HG03025 (cell line): Measurements from ENCODE around the gene CXXC4.

Experiments used
- ATAC-seq: cut with Tn5 transposase; IDR thresholded peaks from one replicate; pipeline ENCODE4 v1.9.1; 2021; ENCODE audit warnings: mild to moderate bottlenecking, moderate library complexity; ENCODE audit not compliant: unreplicated experiment, low FRiP score

CXXC4 gene

DNA sequence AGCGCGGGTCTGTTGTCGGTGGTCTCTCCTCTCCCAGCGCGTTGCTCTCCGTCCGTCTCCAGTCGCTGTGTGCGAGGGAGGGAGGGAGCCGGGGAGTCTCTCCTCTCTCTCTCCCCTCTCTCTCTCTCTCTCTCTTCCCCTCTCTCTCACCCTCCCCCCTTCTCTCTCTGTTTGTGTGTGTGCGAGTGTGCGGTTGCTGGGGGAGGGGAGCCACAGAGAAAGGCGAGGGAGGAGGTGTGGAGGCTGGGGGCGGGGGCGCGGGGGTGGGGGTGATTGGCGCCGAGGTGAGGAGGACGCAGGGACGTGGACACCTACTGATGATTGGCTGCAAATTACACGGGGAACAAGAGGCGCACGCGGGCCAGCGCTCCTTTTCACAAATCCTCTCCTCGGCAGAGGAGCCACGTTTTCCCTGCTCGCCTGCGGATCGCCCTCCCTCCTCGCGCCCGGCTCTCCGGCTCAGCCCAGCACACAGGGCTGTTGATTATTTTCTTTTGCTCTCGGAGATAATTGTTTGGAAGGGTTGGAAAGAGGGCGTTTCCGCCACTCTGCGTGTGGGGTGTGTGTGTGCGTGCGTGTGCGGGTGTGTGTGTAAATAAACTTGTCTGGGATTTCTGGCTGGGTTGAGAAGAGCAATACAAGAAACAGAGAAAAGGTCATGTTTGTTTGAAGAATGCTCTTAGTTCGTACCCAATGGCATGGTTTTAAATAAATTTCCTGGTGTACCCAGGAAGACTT is at the start of gene CXXC4:
Gene CXXC4, minus strand, starts transcription at position 73 of the 738 bp plus-strand sequence. CDS start 3,092 bp downstream, outside the sequence.
- ATAC-seq: no peak

DNA sequence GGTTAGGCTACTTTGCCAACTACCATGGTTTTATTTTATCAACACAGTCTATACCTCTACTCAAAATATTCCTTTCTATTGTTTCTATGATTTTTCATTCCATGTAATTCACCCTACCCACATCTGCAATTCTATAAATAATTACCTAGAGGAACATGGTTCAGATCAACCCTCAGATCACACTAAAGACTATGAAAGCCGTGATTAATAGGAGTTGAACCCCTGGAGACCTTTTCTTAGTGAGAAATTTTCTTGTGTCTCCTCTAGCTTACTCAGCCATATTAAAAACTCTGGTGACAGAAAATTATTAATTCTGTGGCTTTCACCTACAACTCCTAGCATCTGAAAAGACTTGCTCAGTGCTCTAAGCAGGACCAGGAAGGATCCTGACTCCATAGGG is 38.5 kb upstream of the CXXC4 start:
- no peak for ATAC-seq

DNA sequence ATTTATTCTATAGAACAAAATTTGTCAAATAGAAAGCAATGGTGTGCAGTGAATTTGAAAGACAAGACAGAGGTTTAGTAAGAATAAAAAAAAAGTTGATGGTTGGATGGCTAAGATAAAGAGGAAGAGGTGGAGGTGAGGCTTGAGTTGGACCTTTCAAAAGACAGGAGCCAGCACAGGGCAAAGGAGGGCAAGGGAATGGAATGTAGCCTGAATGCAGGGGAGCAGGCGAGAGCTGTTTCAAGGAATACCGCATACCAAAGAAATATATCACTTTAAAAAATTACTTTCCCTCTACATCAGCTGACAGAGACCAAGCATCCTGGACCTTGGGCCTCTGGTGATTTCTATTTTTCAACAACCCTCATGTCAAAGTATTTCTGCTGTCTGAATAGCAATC is 38.0 kb upstream of the CXXC4 start:
- ATAC-seq: no peak

DNA sequence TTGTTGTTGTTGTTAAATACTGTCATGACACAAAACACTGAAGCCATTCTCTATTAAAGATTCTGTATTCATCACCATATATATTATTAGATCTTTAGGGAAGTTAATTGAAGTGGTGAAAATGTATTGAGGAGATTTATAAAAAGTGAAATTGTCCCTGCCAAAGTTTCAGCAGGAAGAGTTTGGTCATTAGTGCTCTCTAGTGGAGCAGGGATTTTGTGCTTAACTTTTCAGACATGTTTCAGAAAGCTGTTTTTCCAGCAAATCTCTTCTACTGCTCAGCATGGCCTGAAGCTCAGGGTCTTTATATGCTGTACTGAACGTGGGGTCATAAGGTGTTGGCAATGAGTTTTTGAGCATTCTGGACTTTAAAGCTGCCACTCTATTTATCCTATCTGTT is 36.7 kb upstream of the CXXC4 start:
- ATAC-seq: no peak

DNA sequence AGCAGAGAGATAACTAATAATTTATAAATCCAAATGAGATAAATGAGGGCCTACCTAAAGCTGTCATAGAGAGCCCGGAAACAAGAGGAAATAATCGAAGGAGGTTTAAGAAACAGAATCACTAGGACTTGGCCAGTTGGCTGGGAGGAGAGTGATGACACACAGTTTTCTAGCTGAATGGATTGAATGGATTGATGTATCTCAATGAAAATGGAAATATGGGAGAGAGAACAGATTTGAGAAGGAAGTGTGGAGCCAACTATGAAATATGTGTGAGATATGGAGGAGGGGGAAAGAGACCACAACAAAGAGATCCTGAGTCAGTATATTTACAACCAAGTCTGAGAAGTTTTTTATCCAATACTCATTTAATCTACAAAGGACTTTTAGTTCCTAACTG is 35.7 kb upstream of the CXXC4 start:
- no peak for ATAC-seq

DNA sequence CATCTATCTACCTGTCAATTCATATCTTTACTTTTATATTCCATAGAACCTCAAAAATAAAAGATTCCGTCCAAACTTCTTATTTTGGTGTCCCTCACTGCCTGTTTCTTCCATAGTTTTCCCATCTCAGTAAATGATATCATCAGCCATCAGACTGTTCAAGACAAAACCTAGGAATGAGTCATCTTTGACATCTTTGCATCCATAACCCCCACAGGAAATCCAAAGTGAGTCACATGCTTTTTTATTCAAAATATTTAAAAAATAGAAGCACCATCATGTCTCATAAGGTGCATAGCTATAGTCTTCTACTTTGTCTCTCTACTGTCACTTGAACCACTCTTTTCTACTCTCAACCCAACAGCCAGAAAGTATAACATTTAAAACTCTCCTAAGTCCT is 29.9 kb upstream of the CXXC4 start:
- ATAC-seq: no peak

DNA sequence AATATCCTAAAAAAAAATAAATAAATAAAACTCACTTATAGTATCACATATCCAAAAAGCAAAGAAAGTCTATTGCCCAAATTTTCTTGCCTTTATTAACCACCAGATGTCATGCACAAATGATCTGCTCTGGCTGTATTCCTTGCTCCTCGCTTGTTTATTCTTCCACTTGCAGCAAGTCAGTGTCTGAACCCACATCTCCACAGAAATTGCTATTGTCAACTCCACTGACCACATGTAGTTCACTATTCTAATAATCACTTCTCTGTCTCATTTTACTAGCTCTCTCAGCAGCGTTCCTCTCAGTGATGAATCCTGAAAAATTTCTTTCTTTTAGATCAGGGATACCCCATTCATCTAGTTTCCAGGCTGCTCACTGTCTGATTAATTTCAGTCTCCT is 29.3 kb upstream of the CXXC4 start:
- ATAC-seq: no peak

DNA sequence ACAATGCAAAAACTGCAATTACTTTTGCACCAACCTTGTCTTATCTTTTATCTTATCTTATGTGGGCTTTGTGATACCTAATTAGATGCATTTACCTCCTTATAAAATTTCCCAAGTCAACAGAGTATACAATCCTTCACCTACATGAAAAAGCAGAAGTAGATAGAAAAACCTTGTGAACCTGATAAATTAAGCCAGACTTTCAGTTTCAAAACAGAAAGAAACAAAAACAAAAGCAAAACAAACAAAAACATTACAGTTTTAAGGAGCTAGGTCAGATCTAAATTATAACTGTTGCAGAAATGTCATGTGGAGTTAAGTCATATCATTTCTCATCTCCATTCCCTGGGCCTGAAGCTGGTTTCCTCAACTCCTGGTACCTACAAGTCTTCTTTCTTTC is 24.9 kb upstream of the CXXC4 start:
- ATAC-seq: peak; percentile 87

DNA sequence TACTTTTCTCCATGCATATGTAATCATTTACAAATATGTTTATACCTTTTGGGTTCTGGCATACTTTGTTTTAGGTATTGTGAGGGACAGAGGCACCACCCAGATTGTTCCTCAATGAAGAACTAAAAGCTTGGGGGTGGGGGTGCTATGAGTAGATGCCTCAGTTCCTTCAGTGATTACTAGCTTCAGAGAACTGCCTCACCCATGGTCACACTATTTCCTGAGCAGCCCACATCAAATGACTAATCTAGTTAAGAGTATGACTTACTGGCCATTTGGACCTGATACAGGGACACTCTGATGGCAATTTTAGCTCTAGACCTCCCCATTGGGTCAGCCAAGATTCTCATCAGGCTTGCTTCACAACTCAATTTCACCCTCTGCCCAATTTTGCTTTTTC is 22.2 kb upstream of the CXXC4 start:
- no peak for ATAC-seq

DNA sequence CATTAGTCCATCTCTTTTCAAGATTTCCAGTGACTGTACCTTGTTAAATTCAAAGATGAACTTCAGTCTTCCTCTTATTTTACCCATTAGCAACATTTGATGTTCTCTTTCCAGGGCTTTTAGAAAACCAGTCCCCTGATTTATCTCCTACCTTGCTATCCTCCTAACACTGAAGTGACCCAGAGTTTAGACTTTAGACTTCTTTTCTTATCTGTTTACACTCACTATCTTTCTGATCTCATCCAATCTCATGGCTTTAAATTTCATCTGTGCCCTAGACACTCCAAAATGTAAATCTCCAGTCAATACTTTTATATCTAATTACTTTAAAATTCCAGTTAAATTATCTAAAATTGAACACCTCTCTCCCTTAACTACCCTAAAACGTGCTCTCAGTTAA is 13.5 kb upstream of the CXXC4 start:
- no peak for ATAC-seq

DNA sequence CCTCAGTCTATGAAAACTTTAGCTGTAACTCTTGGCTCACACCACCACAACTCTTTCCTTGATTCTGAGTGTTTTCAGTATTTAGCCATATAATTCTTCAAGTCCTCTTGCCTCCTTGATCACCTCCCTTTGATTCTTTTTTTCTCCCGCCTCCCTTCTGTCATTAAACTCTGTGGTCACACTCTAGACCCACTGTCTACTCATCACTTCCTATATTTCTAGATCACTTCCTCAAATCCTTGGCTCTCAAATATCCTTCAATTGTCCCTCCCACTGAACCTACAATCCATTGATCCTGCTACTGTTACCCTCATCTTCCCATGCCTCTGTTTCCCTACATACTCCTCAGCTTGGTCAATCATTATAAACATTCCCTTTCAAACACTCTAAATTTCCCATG is 12.4 kb upstream of the CXXC4 start:
- ATAC-seq: no peak

DNA sequence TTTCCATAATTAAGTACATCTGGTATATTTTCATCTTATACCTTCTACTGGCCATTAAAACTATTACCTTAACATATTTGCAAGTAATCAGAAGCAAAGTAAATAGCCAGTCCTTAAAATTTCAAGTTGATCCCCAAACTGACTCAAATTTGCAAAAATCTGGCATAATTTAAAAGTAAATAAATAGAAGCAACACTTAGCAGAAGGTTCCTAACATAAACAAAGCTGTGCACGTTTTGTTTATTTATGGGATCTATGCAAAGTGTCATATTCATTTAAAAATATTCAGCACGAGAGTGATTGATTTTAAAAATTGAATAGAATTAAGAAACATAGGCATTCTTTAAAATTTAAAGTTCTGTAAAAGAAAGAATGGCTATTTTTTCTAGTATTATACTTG is 9.8 kb upstream of the CXXC4 start:
- ATAC-seq: no peak

DNA sequence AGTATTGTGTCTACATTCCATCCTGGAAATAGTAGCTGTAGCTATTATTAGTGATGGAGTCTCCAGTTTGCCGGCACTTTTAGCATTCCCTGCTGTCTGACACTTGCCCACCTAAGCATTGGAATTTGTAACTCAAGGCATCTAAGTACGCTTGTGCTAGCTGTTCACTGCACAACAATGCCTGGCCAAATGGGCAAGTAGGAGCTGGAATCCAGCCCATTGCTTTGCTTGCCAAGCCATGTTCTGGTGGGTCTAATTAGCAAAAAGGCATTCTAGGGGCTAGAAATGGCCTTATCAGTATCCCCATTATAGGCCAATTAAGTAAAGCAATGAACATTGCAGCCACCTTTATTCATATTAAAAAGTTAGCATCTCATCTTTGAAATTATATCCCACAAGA is 7.8 kb upstream of the CXXC4 start:
- no peak for ATAC-seq

DNA sequence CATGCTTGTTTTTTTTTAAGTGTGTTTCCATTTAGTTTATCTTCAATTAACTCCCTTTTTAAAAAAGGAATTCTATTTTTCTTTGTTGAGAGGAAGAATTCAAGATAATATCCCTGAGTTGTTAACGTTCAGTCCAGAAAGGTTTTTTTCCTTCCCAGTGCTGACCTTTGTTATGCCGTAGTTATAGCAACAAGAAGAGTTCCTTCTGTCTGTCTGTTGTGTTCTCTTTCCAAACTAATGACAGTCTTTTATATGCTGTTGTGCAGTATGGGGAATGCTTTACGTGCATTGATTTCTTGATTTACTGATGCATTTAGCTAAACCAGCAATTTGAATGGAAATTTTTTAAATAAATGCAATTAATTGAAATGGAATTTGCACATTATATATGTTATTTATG is 6.6 kb upstream of the CXXC4 start:
- ATAC-seq: no peak

DNA sequence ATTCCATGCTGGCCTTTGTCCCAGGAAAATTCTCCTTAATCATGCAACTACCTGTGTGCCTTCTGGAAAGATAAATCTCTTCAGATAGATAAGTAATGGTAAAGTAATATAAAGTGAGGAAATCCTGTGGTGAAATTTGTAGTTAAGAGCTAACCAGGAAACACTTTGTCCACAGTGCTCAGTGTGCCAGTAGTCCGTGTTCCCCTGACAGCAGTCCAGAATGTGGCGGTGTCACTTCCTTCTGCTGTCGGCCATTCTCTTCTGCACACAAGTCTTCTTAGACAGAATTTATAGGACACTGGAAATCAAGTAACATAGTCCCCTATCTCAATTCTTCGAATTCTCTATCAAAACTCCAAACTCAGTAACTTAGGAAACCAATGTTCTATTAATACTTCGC is 5.7 kb upstream of the CXXC4 start:
- ATAC-seq: no peak

DNA sequence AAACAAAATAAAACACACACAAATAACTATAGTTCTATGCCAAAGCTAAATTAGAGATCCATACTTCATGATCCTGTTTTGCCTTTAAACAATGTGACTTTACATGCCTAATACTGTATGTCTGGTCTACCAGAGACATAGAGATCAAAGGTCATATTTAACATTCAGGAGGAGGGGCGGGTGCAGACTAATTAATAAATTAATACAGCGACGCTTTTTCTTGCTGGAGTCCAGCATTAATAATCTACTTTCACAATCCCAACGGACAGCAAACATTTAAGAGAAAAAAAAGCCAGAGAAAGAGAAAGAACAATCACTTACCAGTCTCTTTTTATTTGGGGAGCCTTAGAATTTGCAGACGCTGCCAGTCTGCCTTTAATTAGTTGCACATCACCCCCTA is 509 bp downstream of the CXXC4 start:
- no peak for ATAC-seq

DNA sequence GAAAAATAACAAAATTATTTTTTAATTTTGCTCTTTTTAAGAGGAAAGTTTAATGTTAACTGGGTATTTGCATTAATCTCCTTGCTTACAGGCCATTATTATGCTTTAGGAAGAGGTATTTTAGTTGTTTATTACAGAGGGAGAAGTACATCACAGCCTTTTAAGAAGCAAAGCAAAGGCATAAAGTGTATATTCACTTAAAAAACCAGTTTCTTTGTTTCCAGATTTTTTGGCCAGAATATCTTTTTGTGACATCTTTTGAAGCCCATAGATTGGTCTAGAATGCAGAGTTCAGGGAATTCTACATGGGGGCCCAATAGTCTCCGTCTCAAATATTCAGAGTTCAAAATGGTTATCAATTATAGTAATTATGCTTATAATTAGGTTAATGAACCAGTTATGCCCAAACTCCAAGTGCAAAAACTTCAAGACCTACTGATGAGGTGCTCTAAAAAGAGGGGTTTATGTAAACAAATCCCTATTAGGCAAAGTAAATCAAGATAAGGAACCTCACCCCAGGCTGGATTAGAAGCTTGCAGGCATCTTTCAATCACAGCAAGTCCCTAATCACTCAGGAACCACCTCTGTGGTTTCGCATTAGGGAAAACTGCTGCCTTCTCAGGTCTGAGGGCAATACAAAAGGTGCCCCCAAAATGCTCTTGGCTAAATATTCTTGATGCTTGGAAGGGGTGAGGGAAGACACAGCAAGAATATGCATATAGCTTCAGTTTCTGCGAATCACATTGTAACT is 1.4 kb downstream of the CXXC4 start:
- ATAC-seq: no peak

DNA sequence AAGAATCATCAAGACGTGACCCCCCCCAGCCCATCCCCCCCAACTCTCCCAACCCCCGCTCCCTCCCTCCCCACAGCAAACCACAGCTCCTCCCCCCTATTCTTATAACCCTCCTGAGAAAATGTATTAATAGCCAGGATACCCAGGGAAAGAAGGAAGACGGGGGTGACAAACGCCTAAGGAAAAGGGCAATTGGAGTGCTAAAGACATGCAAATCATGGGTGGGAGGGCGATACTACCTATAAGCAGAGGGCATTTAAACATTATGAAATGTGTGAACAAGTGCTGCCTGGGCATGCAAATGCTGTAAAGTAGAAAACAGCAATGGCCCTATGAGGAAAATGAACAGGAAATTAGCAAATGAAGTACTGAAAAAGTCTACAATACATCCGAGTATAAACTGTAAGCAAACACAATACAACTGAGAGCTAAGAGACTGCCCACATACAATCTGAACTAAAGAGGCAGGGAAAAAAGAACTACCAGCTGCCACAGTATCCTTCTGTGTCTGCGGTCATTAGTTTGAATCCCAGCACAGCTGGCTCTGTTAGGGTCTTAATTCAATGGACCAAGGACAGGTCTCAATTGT is 2.4 kb downstream of the CXXC4 start:
- ATAC-seq: peak; percentile 41

DNA sequence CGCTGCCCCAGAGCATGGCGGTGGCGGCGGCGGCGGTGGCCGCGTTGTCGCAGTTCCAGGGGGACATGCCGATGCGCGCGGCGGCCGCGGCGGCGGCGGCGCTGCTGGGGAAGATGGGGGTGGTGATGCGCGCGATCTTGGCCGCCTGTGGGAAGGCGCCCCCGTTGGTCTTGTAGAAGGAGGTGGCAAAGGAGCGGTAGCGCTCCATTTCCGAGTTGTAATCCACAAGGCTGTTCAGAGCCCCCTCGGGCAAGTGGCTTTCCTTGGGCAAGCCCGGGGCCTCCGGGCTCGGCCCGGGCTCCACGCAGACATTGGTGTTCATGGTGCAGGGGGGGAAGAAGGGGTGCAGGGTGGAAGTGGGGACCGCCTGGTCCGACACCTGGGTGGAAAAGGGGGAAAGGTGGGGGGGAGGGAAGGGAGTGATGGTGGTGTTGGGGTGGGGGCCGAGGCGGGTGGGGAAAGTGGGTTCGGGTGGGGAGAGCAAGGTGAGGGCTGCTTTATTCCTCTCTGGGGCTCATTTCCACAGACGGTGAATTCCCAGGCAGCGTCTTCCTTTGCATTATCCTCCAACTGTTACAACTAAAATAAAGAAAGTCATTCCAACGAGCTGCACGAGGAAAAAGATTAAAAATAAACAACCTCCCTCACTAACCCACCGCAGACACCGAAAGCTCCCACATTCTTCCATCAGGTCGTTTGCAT is 3.1 kb downstream of the CXXC4 start:
- ATAC-seq: peak; percentile 21

DNA sequence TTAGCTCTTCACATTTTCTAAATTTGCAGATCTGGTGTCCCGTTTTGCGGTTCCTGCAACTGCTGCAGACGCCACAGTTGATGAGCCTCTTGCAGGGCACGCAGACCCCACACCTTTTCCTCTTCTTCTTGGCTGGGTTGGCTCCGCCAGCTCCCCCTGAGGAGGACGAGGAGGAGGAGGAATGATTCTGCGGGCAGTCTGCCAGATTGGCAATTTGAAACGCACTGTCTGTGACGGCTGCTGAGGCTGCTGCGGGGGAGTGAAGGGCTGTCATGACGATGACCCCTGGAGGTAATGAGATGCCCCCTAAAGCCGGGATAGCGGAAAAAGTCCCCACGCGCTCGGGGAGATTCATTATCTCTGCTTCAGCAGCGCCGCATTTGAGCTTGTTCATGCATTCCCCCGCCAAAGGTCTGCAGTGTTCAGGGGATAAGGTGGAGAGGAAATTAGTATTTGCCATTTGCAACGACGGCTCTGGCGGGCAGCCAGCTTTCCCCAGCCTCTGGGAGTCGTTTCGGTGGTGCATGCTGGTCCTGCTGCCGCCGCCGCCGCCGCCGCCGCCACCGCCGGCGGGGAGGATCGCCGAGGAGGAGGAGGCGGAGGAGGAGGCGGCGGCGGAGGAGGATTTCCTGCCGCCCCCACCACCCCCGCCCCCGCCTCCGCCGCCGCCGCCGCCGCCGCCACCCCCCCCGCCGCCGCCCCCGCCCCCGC is 3.8 kb downstream of the CXXC4 start:
- ATAC-seq: peak; percentile 25
